Caco-2 (cell line): Measurements from ENCODE around the gene FSTL3. TPM values are rescaled to one million over a fixed set of nuclear protein-coding genes. Genes with fewer than 3 reads are reported as not detected.

Source experiments
- BruUV-seq: library from RNA; stranded (reverse); fragments of 400-500 nt; replicated peaks from 2 replicates; lab custom pipeline; 2021; lab: Mats Ljungman, UMichigan
- CTCF ChIA-PET: fragments of 300-600 bp; sonication (Branson Sonifier 250); formaldehyde crosslinking; loops from one replicate; lab custom pipeline; 2022; ENCODE audit warnings: antibody characterized with exemption; lab: Charles Lee
- POLR2A ChIA-PET: fragments of 300-600 bp; sonication (Branson Sonifier 250); formaldehyde crosslinking; loops from one replicate; lab custom pipeline; 2022; ENCODE audit warnings: antibody characterized with exemption; lab: Charles Lee
- DNase-seq, 2 experiments: peaks; one replicate each; pipeline versions ENCODE4 v3.0.0 to v3.0.0-alpha.2; 2020 to 2022
- H3K27me3 ChIP-seq: replicated peaks from 2 replicates; pipeline ENCODE4 v1.6.0; 2011; ENCODE audit warnings: low read length; ENCODE audit not compliant: control insufficient read depth, insufficient read depth
- H3K36me3 ChIP-seq: 2 replicates; pipeline ENCODE4 v1.5.1; 2011; ENCODE audit warnings: low read length; ENCODE audit not compliant: control insufficient read depth, insufficient read depth
- H3K4me1 ChIP-seq: fragments of 250-450 bp; sonication (Bioruptor Pico); 2 replicates; pipeline ENCODE4 v1.5.1; 2020; ENCODE audit warnings: mild to moderate bottlenecking
- H3K4me3 ChIP-seq: 2 replicates; pipeline ENCODE4 v1.5.1; 2011; ENCODE audit warnings: low read depth, mild to moderate bottlenecking, control low read depth, low read length
- H3K9me3 ChIP-seq: fragments of 250-450 bp; sonication (Bioruptor Pico); 2 replicates; pipeline ENCODE4 v1.5.1; 2020; ENCODE audit warnings: mild to moderate bottlenecking, moderate library complexity
- H3K27ac Mint-ChIP-seq: one replicate; pipeline ENCODE4 v1.8.0; 2022; ENCODE audit warnings: mixed read lengths; ENCODE audit not compliant: unreplicated experiment
- H3K27me3 Mint-ChIP-seq: one replicate; pipeline ENCODE4 v1.8.0; 2022; ENCODE audit warnings: mixed read lengths; ENCODE audit not compliant: insufficient read depth, unreplicated experiment
- H3K36me3 Mint-ChIP-seq: one replicate; pipeline ENCODE4 v1.8.0; 2022; ENCODE audit warnings: mild to moderate bottlenecking, mixed read lengths; ENCODE audit not compliant: insufficient read depth, unreplicated experiment
- H3K4me1 Mint-ChIP-seq: one replicate; pipeline ENCODE4 v1.8.0; 2022; ENCODE audit warnings: low read depth, mixed read lengths; ENCODE audit not compliant: unreplicated experiment
- H3K4me3 Mint-ChIP-seq: one replicate; pipeline ENCODE4 v1.8.0; 2022; ENCODE audit warnings: mild to moderate bottlenecking, moderate library complexity, mixed read lengths; ENCODE audit not compliant: unreplicated experiment
- H3K9me3 Mint-ChIP-seq: one replicate; pipeline ENCODE4 v1.8.0; 2022; ENCODE audit warnings: mixed read lengths; ENCODE audit not compliant: unreplicated experiment
- CTCF ChIP-seq, 2 experiments: fragments of 200-600 bp in 1 of 2; IDR thresholded peaks; 1 replicate in 1 of 2; 2 replicates in 1 of 2; pipeline versions ENCODE4 v1.5.1 to v1.8.0; 2011 to 2022; ENCODE audit warnings: antibody characterized with exemption in 1 of 2, control low read depth in 1 of 2, inconsistent platforms in 1 of 2, low read depth in 1 of 2, low read length in 1 of 2, mild to moderate bottlenecking in 1 of 2, moderate library complexity in 1 of 2; ENCODE audit not compliant: insufficient read depth in 1 of 2, severe bottlenecking in 1 of 2, unreplicated experiment in 1 of 2
- intact Hi-C: fragments of 100-400 bp; cut with micrococcal nuclease; formaldehyde crosslinking; loops from one replicate; pipeline ENCODE4 v1.10.0; 2022; ENCODE audit not compliant: unreplicated experiment
- total RNA-seq: library from RNA; stranded (reverse); gene quantifications from 2 replicates; pipeline ENCODE4 v1.2.3, GENCODE V29; 2022

FSTL3 gene
- total RNA-seq, 1 experiment from 2014 or later: 26.3 TPM

DNA sequence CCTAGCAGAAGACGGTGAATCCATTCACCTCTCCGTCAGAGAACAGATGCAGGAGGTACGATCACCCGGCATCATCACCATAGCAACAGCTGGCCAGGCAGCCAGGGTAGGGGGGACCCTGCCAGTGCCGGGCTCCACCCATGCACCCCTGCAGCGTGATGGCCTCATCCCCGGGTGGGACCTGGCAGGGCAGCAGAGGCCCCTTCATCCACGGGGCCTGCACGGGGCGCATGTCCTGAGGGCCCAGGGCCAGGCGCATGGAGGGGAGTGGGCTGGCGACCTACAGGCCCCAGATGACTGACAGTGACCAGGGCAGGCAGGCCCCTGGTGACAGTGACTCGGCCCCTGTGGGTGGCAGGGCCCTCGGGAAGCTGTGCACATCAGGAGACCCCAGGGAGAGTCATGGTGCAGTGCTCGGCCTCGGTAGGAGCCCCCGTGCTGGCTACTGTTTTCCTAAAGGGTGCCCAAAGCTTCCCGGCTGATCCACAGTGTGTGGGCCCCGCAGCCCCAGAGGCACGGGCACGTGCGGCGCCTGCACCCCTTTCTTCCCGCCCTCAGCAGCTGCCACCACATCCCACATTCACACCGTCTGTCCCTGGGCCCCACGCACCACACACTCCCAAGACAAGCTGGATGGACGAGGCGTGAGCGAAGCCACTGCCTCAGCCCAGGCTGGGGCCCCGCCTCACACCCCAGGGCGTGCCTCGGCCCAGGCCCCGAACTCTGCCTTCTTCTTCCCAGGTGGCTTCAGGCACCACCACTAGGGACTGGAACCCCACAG is 17.9 kb upstream of the FSTL3 start:
- POLR2A ChIA-PET: no interaction called here
- Histone ChIP-seq H3K4me1 (peaks cover 14% of the 10 kb centered on the region), H3K9me3 (no peaks in the 10 kb centered on the region), H3K36me3 (peaks cover 4% of the 10 kb centered on the region), H3K4me3 (no peak overlapping the region), H3K27me3 (no peaks in the 10 kb centered on the region)
- no peak for DNase-seq
- BruUV-seq: no TSS peak
- no peak for TF ChIP-seq CTCF (IDR thresholded peaks at IDR 0.05; ENCODE audit: insufficient read depth in 1 of 2, low read depth in 1 of 2, low read length in 1 of 2, severe bottlenecking in 1 of 2, unreplicated experiment in 1 of 2)
- Mint-ChIP-seq H3K27me3 (no peaks in the 10 kb centered on the region), H3K4me3 (no peak overlapping the region), H3K9me3 (no peaks in the 10 kb centered on the region), H3K27ac (no peak overlapping the region), H3K36me3 (peaks cover 64% of the 10 kb centered on the region), H3K4me1 (no peaks in the 10 kb centered on the region)
- CTCF ChIA-PET: no interaction called here
- intact Hi-C loops: no loop called here

GRCh38 chr19:658916-659839 is 17.0 kb upstream of the FSTL3 start:
- TF ChIP-seq CTCF (IDR thresholded peaks at IDR 0.05; ENCODE audit: insufficient read depth in 1 of 2, low read depth in 1 of 2, low read length in 1 of 2, severe bottlenecking in 1 of 2, unreplicated experiment in 1 of 2): no peak
- Mint-ChIP-seq H3K36me3 (peaks cover 60% of the 10 kb centered on the region), H3K4me3 (no peak overlapping the region), H3K27me3 (no peaks in the 10 kb centered on the region), H3K4me1 (no peaks in the 10 kb centered on the region), H3K27ac (no peak overlapping the region), H3K9me3 (no peaks in the 10 kb centered on the region)
- no TSS peak for BruUV-seq
- H3K9me3 ChIP-seq: no peaks in the 10 kb centered on the region
- ChIA-PET POLR2A (no interaction called here), CTCF (interaction anchor here (0.5 kb wide), 1 partner anchor 263 kb away, joined by 3 read pairs; no protein-coding TSS in a partner anchor)
- intact Hi-C loops: no loop called here
- peaks cover 4% of the 10 kb centered on the region for H3K36me3 ChIP-seq
- H3K4me1 ChIP-seq: peaks cover 19% of the 10 kb centered on the region
- no peaks in the 10 kb centered on the region for H3K27me3 ChIP-seq
- DNase-seq: no peak
- H3K4me3 ChIP-seq: no peak overlapping the region

GRCh38 chr19:660793-661426 is 15.3 kb upstream of the FSTL3 start:
- Mint-ChIP-seq H3K4me3 (peak overlapping the region; percentile 75), H3K27ac (peak overlapping the region; percentile 76), H3K4me1 (no peaks in the 10 kb centered on the region), H3K36me3 (peaks cover 50% of the 10 kb centered on the region), H3K9me3 (no peaks in the 10 kb centered on the region), H3K27me3 (no peaks in the 10 kb centered on the region)
- POLR2A ChIA-PET: no interaction called here
- Histone ChIP-seq H3K27me3 (no peaks in the 10 kb centered on the region), H3K4me1 (peaks cover 27% of the 10 kb centered on the region), H3K4me3 (peak overlapping the region; percentile 96), H3K9me3 (no peaks in the 10 kb centered on the region), H3K36me3 (peaks cover 3% of the 10 kb centered on the region)
- peak; percentile 44 to 77 for DNase-seq
- no peak for TF ChIP-seq CTCF (IDR thresholded peaks at IDR 0.05; ENCODE audit: insufficient read depth in 1 of 2, low read depth in 1 of 2, low read length in 1 of 2, severe bottlenecking in 1 of 2, unreplicated experiment in 1 of 2)
- intact Hi-C loops: loop anchor here (5.0 kb wide), 1 partner anchor 91 kb away; the partner anchor contains the start of gene MISP
- no TSS peak for BruUV-seq
- CTCF ChIA-PET: no interaction called here
